ENCODE measurements around the gene WNK3. TPM values are rescaled to one million over a fixed set of nuclear protein-coding genes. Genes with fewer than 3 reads are reported as not detected.

The WNK3 gene
- total RNA-seq, 1 donor from 2014 or later, result 3.3 TPM

DNA sequence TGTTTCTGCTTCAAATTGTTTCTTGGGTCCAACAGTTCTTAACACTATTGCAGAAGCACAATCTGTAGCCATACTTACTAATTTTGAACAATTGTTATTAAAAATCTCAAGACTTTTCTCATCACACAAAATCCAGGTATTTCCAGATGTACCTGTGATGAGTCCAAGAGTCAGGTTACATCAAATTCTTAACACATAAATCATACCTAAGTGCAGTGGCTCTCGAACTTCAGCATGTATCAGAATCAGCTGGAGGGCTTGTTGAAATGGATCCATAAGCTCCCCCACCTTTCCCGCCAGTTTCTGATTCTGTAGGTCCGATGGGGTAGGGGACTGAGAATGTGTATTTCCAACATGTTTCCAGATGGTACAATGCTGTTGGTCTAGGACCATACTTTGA, 185.4 kb downstream of the WNK3 start:
- Histone ChIP-seq H3K27ac (no peak overlapping the region), H3K27me3 (no peaks in the 10 kb centered on the region), H3K4me3 (no peak overlapping the region), H3K36me3 (no peaks in the 10 kb centered on the region), H3K4me1 (no peaks in the 10 kb centered on the region), H3K9me3 (no peaks in the 10 kb centered on the region)
- intact Hi-C loops (cut with DNase I), result no loop called here
- no peak for DNase-seq (ENCODE audit: low spot score in 2 of 2)
- TF ChIP-seq, protein P1, sequence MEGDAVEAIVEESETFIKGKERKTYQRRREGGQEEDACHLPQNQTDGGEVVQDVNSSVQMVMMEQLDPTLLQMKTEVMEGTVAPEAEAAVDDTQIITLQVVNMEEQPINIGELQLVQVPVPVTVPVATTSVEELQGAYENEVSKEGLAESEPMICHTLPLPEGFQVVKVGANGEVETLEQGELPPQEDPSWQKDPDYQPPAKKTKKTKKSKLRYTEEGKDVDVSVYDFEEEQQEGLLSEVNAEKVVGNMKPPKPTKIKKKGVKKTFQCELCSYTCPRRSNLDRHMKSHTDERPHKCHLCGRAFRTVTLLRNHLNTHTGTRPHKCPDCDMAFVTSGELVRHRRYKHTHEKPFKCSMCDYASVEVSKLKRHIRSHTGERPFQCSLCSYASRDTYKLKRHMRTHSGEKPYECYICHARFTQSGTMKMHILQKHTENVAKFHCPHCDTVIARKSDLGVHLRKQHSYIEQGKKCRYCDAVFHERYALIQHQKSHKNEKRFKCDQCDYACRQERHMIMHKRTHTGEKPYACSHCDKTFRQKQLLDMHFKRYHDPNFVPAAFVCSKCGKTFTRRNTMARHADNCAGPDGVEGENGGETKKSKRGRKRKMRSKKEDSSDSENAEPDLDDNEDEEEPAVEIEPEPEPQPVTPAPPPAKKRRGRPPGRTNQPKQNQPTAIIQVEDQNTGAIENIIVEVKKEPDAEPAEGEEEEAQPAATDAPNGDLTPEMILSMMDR (IDR thresholded peaks at IDR 0.05), result no peak

- TF ChIP-seq, protein P1 (IDR thresholded peaks at IDR 0.05), result no peak
- Histone ChIP-seq H3K4me1 (no peaks in the 10 kb centered on the region), H3K4me3 (no peak overlapping the region), H3K36me3 (no peaks in the 10 kb centered on the region), H3K27ac (no peak overlapping the region), H3K9me3 (no peaks in the 10 kb centered on the region), H3K27me3 (no peaks in the 10 kb centered on the region)
- DNase-seq (ENCODE audit: low spot score in 2 of 2), result no peak
- intact Hi-C loops (cut with DNase I), result no loop called here
Measured at GRCh38 chrX:54171527-54172250, 186.2 kb downstream of the WNK3 start.

DNA sequence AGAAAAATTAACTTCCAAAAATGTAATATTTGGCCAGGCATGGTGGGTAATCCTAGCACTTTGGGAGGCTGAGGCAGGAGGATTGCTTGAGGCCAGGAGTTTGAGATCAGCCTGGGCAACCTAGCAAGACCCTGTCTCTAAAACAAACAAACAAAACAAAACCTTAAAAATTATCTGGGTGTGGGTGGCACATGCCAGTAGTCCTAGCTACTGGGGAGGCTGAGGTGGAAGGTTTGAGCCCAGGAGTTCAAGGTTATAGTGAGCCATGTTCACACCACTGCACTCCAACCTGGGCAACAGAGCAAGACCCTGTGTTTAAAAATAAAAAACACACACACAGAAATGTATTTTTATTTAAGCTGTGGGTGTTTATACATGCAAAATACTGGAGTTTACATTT, 186.8 kb downstream of the WNK3 start:
- intact Hi-C loops (cut with DNase I), result no loop called here

DNA sequence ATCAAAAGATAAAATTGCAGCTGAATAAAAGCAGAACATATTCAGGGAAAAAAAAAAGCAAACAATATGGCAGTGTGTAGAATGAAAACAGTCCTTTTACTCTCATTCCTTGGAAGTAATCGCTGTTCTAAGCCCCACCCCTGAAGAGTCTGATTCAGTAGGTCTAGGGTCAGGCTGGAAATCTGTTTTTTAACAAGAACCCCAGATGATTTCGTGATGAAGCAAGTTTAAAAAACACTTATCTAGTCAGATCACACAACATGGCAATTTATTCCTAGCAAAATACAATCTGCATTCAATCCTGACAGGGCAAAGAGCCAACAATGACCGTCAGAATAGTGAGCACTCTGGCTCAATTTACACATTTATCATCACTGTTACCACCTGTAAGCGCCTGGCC, 190.9 kb downstream of the WNK3 start:
- Histone ChIP-seq H3K9me3 (no peaks in the 10 kb centered on the region), H3K4me1 (no peaks in the 10 kb centered on the region), H3K27ac (no peak overlapping the region), H3K27me3 (no peaks in the 10 kb centered on the region), H3K4me3 (no peak overlapping the region), H3K36me3 (no peaks in the 10 kb centered on the region)
- DNase-seq (ENCODE audit: low spot score in 2 of 2), result no peak
- intact Hi-C loops (cut with DNase I), result no loop called here
- TF ChIP-seq, protein P1 (IDR thresholded peaks at IDR 0.05), result no peak

More for the DNA sequence above, 186.8 kb downstream of the WNK3 start:
- DNase-seq (ENCODE audit: low spot score in 2 of 2), result no peak
- Histone ChIP-seq H3K36me3 (no peaks in the 10 kb centered on the region), H3K4me1 (no peaks in the 10 kb centered on the region), H3K9me3 (no peaks in the 10 kb centered on the region), H3K27ac (no peak overlapping the region), H3K4me3 (no peak overlapping the region), H3K27me3 (no peaks in the 10 kb centered on the region)
- TF ChIP-seq, protein P1 (IDR thresholded peaks at IDR 0.05), result no peak

- TF ChIP-seq, protein P1 (IDR thresholded peaks at IDR 0.05), result no peak
- intact Hi-C loops (cut with DNase I), result no loop called here
- no peaks in the 10 kb centered on the region for H3K9me3 ChIP-seq
- no peaks in the 10 kb centered on the region for H3K27me3 ChIP-seq
- DNase-seq (ENCODE audit: low spot score in 2 of 2), result no peak
- H3K4me1 ChIP-seq, result no peaks in the 10 kb centered on the region
- no peak overlapping the region for H3K4me3 ChIP-seq
- peaks cover 0 to 6% of the 10 kb centered on the region in 2 donors for H3K36me3 ChIP-seq
- no peak overlapping the region for H3K27ac ChIP-seq
Measured at GRCh38 chrX:54157561-54157960, 200.3 kb downstream of the WNK3 start.

Other genes starting within 250 kb of the WNK3 start
- gene FAM120C, start 174.8 kb downstream of the WNK3 start, total RNA-seq, result 1.6 TPM
- gene TSR2, start 82.4 kb upstream of the WNK3 start, total RNA-seq, result 14.0 TPM
- 16.5 TPM for gene FGD1, start 138.2 kb upstream of the WNK3 start, total RNA-seq
- gene GNL3L, start 172.2 kb upstream of the WNK3 start, total RNA-seq, result 15.4 TPM